ENCODE data around the gene BANP.
A peak's percentile ranks its signal among the peaks of the same experiment; 100 is the strongest.
"Not testable (repeated sequence)": the region's sequence is repeated elsewhere in the genome, so short reads cannot be mapped to it uniquely, and the experiment has no call there.

The BANP gene

GRCh38 chr16:87982581-87983041, 31.4 kb downstream of the BANP start:
- TF ChIP-seq CTCF (IDR thresholded peaks at IDR 0.05; ENCODE audit: low read depth, low read length) = no peak

GRCh38 chr16:87983072-87983736, 32.0 kb downstream of the BANP start:
- DNase-seq; H3K4me3 ChIP-seq (ENCODE audit: low read depth, low read length); H3K36me3 ChIP-seq; H3K9me3 ChIP-seq (ENCODE audit: severe bottlenecking); H3K27ac ChIP-seq; H3K27me3 ChIP-seq (ENCODE audit: insufficient read depth, low read depth, severe bottlenecking): not testable (repeated sequence)
- 0 out of 2 replicates have a peak, but pooled peaks have one; percentile 14 for TF ChIP-seq CTCF (IDR thresholded peaks at IDR 0.05; ENCODE audit: low read depth, low read length)

More at GRCh38 chr16:87982581-87983041, 31.4 kb downstream of the BANP start:
- Histone ChIP-seq H3K4me3 (ENCODE audit: low read depth, low read length) (no peak overlapping the region), H3K27me3 (ENCODE audit: insufficient read depth, low read depth, severe bottlenecking) (no peaks in the 10 kb centered on the region), H3K36me3 (no peaks in the 10 kb centered on the region), H3K9me3 (ENCODE audit: severe bottlenecking) (no peaks in the 10 kb centered on the region), H3K27ac (no peak overlapping the region)
- DNase-seq = no peak

DNA sequence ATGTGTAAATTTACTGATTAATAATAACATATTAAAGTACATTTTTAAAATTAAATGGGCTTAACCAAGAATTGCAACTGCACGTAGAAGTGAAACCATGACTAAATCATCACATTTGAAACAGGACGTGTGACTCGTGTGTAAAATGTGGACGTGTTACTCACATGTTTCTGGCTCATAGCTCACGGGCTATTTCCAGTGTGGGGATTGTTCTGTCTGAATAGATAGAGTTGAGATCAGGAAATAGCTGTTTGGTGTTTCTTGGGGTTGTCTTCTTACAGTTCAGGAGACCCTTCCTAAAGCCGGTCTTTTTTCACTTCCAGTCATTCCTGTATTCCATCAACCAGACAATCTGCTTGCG, 32.5 kb downstream of the BANP start:
- not testable (repeated sequence) for H3K4me3 ChIP-seq (ENCODE audit: low read depth, low read length); H3K27ac ChIP-seq; H3K27me3 ChIP-seq (ENCODE audit: insufficient read depth, low read depth, severe bottlenecking); DNase-seq; H3K36me3 ChIP-seq; H3K9me3 ChIP-seq (ENCODE audit: severe bottlenecking)

DNA sequence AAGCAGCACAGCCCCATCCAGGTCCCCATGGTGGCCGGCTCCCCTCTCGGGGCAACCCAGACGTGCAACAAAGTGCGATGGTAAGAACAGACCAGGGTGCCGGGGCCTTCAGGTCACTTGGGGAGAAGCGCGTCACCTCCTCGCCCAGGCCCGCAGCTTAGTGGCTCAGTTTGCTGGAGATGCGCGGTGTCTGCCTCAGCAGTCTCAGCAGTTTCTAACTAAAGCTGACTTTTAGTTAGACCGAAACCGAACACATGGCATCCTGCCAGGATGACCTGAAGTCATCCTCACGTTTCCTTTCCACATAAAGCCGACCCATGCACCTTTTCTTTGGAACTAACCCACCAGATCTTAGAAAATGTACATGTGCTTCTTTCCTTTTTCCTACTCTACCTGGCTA, 32.9 kb downstream of the BANP start:
- H3K27ac ChIP-seq; H3K4me3 ChIP-seq (ENCODE audit: low read depth, low read length); DNase-seq; H3K9me3 ChIP-seq (ENCODE audit: severe bottlenecking); H3K36me3 ChIP-seq; H3K27me3 ChIP-seq (ENCODE audit: insufficient read depth, low read depth, severe bottlenecking): not testable (repeated sequence)

DNA sequence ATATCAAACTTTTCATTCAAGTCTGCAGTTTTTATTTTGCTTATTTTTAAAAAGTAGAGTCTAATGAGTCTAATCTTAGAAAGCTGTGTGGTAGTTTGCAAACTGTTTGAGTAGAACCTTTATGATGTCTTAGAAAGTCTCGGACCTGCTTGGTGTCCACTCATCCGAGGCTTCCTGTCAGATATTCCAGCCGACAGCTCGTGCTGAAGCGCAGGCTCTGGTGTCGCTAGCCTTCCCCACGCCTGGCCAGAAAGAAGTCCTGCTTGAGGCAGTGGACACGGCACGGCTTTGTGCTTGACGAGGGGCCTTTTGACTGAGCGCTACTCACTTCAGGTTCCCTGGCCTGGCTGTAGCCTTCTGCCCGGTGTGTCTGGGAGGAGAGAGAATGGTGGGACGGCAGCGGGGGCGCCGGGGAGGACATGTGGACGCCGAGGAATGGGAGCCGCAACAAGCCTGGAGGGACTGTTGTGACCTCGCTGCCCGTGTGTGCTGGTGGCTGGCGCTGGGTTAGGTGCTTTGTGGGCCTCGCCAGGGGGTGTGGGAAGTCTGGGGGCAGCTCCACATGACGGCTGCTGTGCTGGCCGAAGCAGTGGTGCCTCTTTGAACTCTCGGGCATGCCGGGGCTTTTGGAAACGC, 33.5 kb downstream of the BANP start:
- Histone ChIP-seq H3K27me3 (ENCODE audit: insufficient read depth, low read depth, severe bottlenecking) (no peaks in the 10 kb centered on the region), H3K4me3 (ENCODE audit: low read depth, low read length) (no peak overlapping the region), H3K27ac (no peak overlapping the region), H3K9me3 (ENCODE audit: severe bottlenecking) (no peaks in the 10 kb centered on the region), H3K36me3 (no peaks in the 10 kb centered on the region)
- no peak for TF ChIP-seq CTCF (IDR thresholded peaks at IDR 0.05; ENCODE audit: low read depth, low read length)
- DNase-seq = no peak

DNA sequence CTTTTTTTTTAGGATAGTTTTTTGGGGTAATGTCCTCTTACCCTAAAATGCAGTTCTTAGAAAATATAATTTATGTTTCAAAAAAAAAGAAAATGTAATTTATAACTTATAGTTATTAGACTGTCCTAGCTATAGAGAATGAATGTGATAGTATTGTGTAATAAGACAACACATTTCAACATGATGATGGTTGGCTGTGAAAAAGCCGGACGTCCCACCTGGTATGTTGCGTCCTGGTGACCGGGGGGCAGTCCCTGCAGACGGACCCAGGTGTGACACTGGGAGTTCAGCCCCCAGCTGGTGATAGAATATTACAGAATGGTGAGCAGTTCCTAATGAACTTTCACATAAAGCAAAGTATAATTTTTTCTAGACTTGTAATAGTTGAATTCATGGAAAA, 34.3 kb downstream of the BANP start:
- DNase-seq; H3K36me3 ChIP-seq; H3K4me3 ChIP-seq (ENCODE audit: low read depth, low read length); H3K27me3 ChIP-seq (ENCODE audit: insufficient read depth, low read depth, severe bottlenecking); H3K27ac ChIP-seq; H3K9me3 ChIP-seq (ENCODE audit: severe bottlenecking): not testable (repeated sequence)

DNA sequence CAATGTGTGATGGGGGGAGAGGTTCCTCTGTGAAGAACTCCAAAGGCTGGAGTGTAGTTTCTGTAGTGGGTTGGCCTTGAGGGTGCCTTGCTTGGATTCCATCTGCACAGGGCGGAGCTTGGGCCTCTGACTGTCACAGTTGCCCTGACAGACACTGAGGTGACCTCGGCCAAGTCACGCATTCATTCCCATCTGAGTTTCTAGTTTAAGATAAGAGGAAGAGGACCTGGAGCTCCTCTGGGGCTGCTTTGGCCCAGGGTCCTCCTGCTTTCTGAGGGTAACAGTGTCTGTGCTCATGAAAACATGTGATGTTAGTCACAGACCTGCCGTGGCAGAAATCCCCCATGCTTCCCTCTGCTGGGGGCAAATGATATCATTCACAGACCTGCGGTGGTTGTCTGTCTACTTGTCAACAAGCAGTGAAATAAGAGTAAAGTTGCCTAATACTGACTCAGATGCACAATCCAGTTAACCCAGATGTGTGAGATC, 35.2 kb downstream of the BANP start:
- not testable (repeated sequence) for H3K27me3 ChIP-seq (ENCODE audit: insufficient read depth, low read depth, severe bottlenecking); H3K36me3 ChIP-seq; H3K4me3 ChIP-seq (ENCODE audit: low read depth, low read length); H3K9me3 ChIP-seq (ENCODE audit: severe bottlenecking); DNase-seq; H3K27ac ChIP-seq

DNA sequence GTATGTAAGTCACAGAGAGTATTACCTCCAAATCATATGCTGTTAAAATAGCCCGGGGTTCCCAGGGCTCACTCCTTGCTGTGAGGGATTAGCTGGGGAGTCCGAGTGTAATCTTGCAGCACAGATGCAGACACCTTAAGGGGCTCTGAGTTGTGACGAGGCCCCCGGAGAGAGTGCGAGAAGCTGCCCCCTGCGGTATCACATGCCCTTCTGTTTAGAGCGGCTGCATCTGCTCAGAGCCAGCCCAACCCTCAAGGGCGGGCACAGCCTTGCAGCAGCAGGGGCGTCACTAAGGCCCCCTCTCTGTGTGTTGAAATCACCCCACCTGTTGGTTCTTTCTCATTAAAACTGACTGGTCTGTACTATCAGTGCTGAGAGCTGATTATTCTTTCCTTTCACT, 37.4 kb downstream of the BANP start:
- H3K27ac ChIP-seq; H3K36me3 ChIP-seq; H3K27me3 ChIP-seq (ENCODE audit: insufficient read depth, low read depth, severe bottlenecking); H3K4me3 ChIP-seq (ENCODE audit: low read depth, low read length); H3K9me3 ChIP-seq (ENCODE audit: severe bottlenecking): not testable (repeated sequence)
- DNase-seq = peak; percentile 61

DNA sequence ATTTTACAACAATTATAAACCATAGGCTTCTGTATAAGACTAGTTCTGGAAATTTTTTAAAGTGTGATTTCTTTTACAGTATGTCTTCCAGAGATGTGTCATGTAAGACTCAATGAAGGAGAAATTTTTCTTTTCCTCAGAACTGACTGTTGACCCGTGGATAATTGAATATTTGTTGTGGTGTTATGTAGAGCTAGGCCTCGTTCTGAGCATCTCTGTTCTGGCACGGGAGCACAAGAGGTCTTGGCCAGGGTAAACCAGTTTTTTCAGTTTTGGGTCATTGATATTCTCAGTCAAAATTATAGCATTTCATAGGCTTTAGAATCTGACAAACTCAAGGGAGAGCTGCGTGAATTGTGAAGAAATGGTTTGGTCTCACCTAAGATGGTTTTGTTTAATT, 39.0 kb downstream of the BANP start:
- H3K27ac ChIP-seq; H3K4me3 ChIP-seq (ENCODE audit: low read depth, low read length); H3K27me3 ChIP-seq (ENCODE audit: insufficient read depth, low read depth, severe bottlenecking); DNase-seq; H3K9me3 ChIP-seq (ENCODE audit: severe bottlenecking); H3K36me3 ChIP-seq: not testable (repeated sequence)

DNA sequence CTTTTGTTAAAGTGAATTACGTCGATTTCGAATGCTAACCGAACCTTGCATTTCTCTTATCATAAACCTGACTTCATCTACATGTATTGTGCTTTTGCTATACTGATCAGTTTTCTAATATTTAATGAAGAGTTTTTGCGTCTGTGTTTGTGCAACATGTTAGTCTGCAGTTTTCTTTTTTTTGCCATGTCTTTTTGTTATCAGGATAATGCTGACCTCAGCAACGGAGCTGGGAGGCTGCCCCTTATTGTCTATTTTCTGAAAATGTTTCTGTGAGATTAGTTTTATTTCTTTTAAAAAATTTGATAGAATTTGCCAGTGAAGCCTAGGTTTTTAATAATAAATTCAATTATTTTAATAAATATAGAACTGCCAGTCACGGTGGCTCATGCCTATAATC, 40.9 kb downstream of the BANP start:
- H3K27ac ChIP-seq; H3K9me3 ChIP-seq (ENCODE audit: severe bottlenecking); DNase-seq; H3K36me3 ChIP-seq; H3K4me3 ChIP-seq (ENCODE audit: low read depth, low read length); H3K27me3 ChIP-seq (ENCODE audit: insufficient read depth, low read depth, severe bottlenecking): not testable (repeated sequence)
